A673 (cell line): ENCODE data around the gene RPRD1B. TPM values are rescaled to one million over a fixed set of nuclear protein-coding genes. Genes with fewer than 3 reads are reported as not detected.

ENCODE experiments used
- BruUV-seq: library from RNA; stranded (reverse); fragments of 400-500 nt; replicated peaks from 2 replicates; lab custom pipeline; 2021; lab: Mats Ljungman, UMichigan
- CTCF ChIA-PET: fragments of 300-600 bp; sonication (Branson Sonifier 250); formaldehyde crosslinking; loops from one replicate; lab custom pipeline; 2022; ENCODE audit warnings: antibody characterized with exemption; lab: Charles Lee
- POLR2A ChIA-PET: fragments of 300-600 bp; sonication (Branson Sonifier 250); formaldehyde crosslinking; loops from one replicate; lab custom pipeline; 2022; ENCODE audit warnings: antibody characterized with exemption; ENCODE audit not compliant: low non-redundant PET; lab: Charles Lee
- DNase-seq: peaks from one replicate; pipeline ENCODE4 v3.0.0-alpha.2; 2015; ENCODE audit warnings: low spot score
- H3K27ac ChIP-seq: fragments of 200-600 bp; sonication (generic); 2 replicates; pipeline ENCODE4 v1.5.1; 2016; ENCODE audit warnings: mixed run types, low read depth, mild to moderate bottlenecking, mixed read lengths, antibody characterized with exemption, low read length; ENCODE audit not compliant: poor library complexity, severe bottlenecking
- H3K27me3 ChIP-seq: fragments of 200-600 bp; sonication (generic); replicated peaks from 2 replicates; pipeline ENCODE4 v1.6.1; 2017; ENCODE audit warnings: mixed run types, low read depth, mild to moderate bottlenecking, mixed read lengths, antibody characterized with exemption, low read length; ENCODE audit not compliant: insufficient read depth, poor library complexity
- H3K36me3 ChIP-seq: fragments of 200-600 bp; sonication (generic); 2 replicates; pipeline ENCODE4 v1.6.1; 2016; ENCODE audit warnings: mixed run types, mild to moderate bottlenecking, mixed read lengths, antibody characterized with exemption, low read length; ENCODE audit not compliant: insufficient read depth, poor library complexity, severe bottlenecking
- H3K4me1 ChIP-seq: fragments of 200-600 bp; sonication (generic); 2 replicates; pipeline ENCODE4 v1.6.1; 2017; ENCODE audit warnings: mixed run types, mild to moderate bottlenecking, mixed read lengths, antibody characterized with exemption, low read length; ENCODE audit not compliant: insufficient read depth, poor library complexity, severe bottlenecking
- H3K4me3 ChIP-seq: fragments of 200-600 bp; sonication (generic); 2 replicates; pipeline ENCODE4 v1.5.1; 2016; ENCODE audit warnings: low read depth, mixed run types, mild to moderate bottlenecking, mixed read lengths, low read length; ENCODE audit not compliant: poor library complexity, severe bottlenecking
- H3K9me3 ChIP-seq: fragments of 200-600 bp; sonication (generic); 2 replicates; pipeline ENCODE4 v1.6.1; 2016; ENCODE audit warnings: mixed run types, low read depth, mild to moderate bottlenecking, mixed read lengths, antibody characterized with exemption, low read length; ENCODE audit not compliant: poor library complexity, severe bottlenecking
- CTCF ChIP-seq: fragments of 300-800, 200-600 bp; sonication (generic); conservative IDR thresholded peaks from 2 replicates; pipeline ENCODE4 v1.5.1; 2017; ENCODE audit warnings: low read depth, mild to moderate bottlenecking, antibody characterized with exemption, low read length, moderate library complexity, mixed read lengths
- EZH2 ChIP-seq: fragments of 200-600 bp; sonication (generic); IDR thresholded peaks from 2 replicates; pipeline ENCODE4 v1.6.1; 2017; ENCODE audit warnings: borderline replicate concordance, low read depth, mild to moderate bottlenecking, mixed read lengths, antibody characterized with exemption, low read length; ENCODE audit not compliant: poor library complexity, severe bottlenecking
- intact Hi-C: fragments of 100-400 bp; cut with micrococcal nuclease; formaldehyde crosslinking; loops from one replicate; pipeline ENCODE4 v1.10.0; 2022; ENCODE audit not compliant: unreplicated experiment
- total RNA-seq: library from RNA; stranded (reverse); gene quantifications from 2 replicates; pipeline ENCODE4 v1.2.3, GENCODE V29; 2021

Gene RPRD1B
- total RNA-seq, 1 experiment from 2014 or later, result 36.1 TPM

GRCh38 chr20:38075161-38075998 is 41.8 kb downstream of the RPRD1B start:
- intact Hi-C loops, result no loop called here
- TF ChIP-seq CTCF, result no peak
- TF ChIP-seq EZH2, result no peak
- ChIA-PET POLR2A (no interaction called here), CTCF (interaction anchor here (2.7 kb wide), 1 partner anchor 146 kb away, joined by 21 read pairs; no protein-coding TSS in a partner anchor)
- no TSS peak for BruUV-seq
- Histone ChIP-seq H3K4me1 (no peaks in the 10 kb centered on the region), H3K4me3 (no peak overlapping the region), H3K27me3 (no peaks in the 10 kb centered on the region), H3K27ac (no peak overlapping the region), H3K36me3 (peaks cover 38% of the 10 kb centered on the region), H3K9me3 (no peaks in the 10 kb centered on the region)
- no peak for DNase-seq

- ChIA-PET CTCF (no interaction called here), POLR2A (no interaction called here)
- Histone ChIP-seq H3K27me3 (no peaks in the 10 kb centered on the region), H3K36me3 (peaks cover 28% of the 10 kb centered on the region), H3K9me3 (no peaks in the 10 kb centered on the region), H3K4me1 (no peaks in the 10 kb centered on the region), H3K27ac (no peak overlapping the region), H3K4me3 (no peak overlapping the region)
- no TSS peak for BruUV-seq
- TF ChIP-seq EZH2, result no peak
- no peak for TF ChIP-seq CTCF
- no peak for DNase-seq
- intact Hi-C loops, result no loop called here
Measured at GRCh38 chr20:38076548-38076947, 43.0 kb downstream of the RPRD1B start.

- H3K9me3 ChIP-seq, result no peaks in the 10 kb centered on the region
- no peak overlapping the region for H3K27ac ChIP-seq
- H3K27me3 ChIP-seq, result no peaks in the 10 kb centered on the region
- peaks cover 26% of the 10 kb centered on the region for H3K36me3 ChIP-seq
- BruUV-seq, result no TSS peak
- no peak for TF ChIP-seq EZH2
- TF ChIP-seq CTCF, result no peak
- no peak for DNase-seq
- intact Hi-C loops, result no loop called here
- no peak overlapping the region for H3K4me3 ChIP-seq
- ChIA-PET POLR2A (no interaction called here), CTCF (no interaction called here)
- no peaks in the 10 kb centered on the region for H3K4me1 ChIP-seq
Measured at GRCh38 chr20:38078084-38078483, 44.5 kb downstream of the RPRD1B start.
